OCI-LY7 (cell line): ENCODE measurements around the gene SMYD1.

Experiments used
- CTCF ChIP-seq: fragments of 200-600 bp; sonication (generic); conservative IDR thresholded peaks from 2 replicates; pipeline ENCODE4 v1.5.1; 2014; ENCODE audit warnings: mild to moderate bottlenecking, antibody characterized with exemption, low read length, moderate library complexity, mixed read lengths
- EZH2phosphoT487 ChIP-seq: fragments of 200-600 bp; sonication (generic); IDR thresholded peaks from 2 replicates; pipeline ENCODE4 v1.6.1; 2018; ENCODE audit warnings: low read depth, borderline replicate concordance, mild to moderate bottlenecking, mixed run types, antibody characterized with exemption, low read length, moderate library complexity, mixed read lengths

GRCh38 chr2:88074150-88074549 is 6.5 kb downstream of the SMYD1 start:
- TF ChIP-seq CTCF (no peak), EZH2phosphoT487 (no peak)
